H9 (cell line): ENCODE results near the gene ANKFY1. TPM values are rescaled to one million over a fixed set of nuclear protein-coding genes. Genes with fewer than 3 reads are reported as not detected.

Source experiments
- DNase-seq: peaks from one replicate; pipeline ENCODE4 v3.0.0-alpha.2; 2017
- H2AFZ ChIP-seq: one replicate; pipeline ENCODE4 v1.6.1; 2013; ENCODE audit warnings: mild to moderate bottlenecking, low read length, control low read depth, moderate library complexity
- H2AK5ac ChIP-seq: 2 replicates; pipeline ENCODE4 v1.6.1; 2013; ENCODE audit warnings: low read length, control low read depth, mixed read lengths; ENCODE audit not compliant: insufficient read length
- H2BK120ac ChIP-seq: one replicate; pipeline ENCODE4 v1.6.1; 2013; ENCODE audit warnings: low read depth, mild to moderate bottlenecking, low read length, control low read depth, inconsistent platforms; ENCODE audit not compliant: poor library complexity, severe bottlenecking
- H2BK12ac ChIP-seq: 2 replicates; pipeline ENCODE4 v1.6.1; 2013; ENCODE audit warnings: low read length, control low read depth, mixed read lengths, low read depth; ENCODE audit not compliant: insufficient read length
- H2BK15ac ChIP-seq: 2 replicates; pipeline ENCODE4 v1.6.1; 2013; ENCODE audit warnings: low read depth, low read length, control low read depth
- H2BK20ac ChIP-seq: one replicate; pipeline ENCODE4 v1.6.1; 2013; ENCODE audit warnings: low read depth, mild to moderate bottlenecking, low read length, control low read depth, inconsistent platforms; ENCODE audit not compliant: poor library complexity, severe bottlenecking
- H2BK5ac ChIP-seq: 2 replicates; pipeline ENCODE4 v1.6.1; 2013; ENCODE audit warnings: low read length, control low read depth, mixed read lengths; ENCODE audit not compliant: insufficient read length
- H3K14ac ChIP-seq: 2 replicates; pipeline ENCODE4 v1.6.1; 2013; ENCODE audit warnings: low read length, control low read depth; ENCODE audit not compliant: insufficient read depth
- H3K18ac ChIP-seq: 2 replicates; pipeline ENCODE4 v1.6.1; 2013; ENCODE audit warnings: low read depth, mild to moderate bottlenecking, mixed read lengths, low read length, control low read depth; ENCODE audit not compliant: insufficient read length
- H3K23ac ChIP-seq: 2 replicates; pipeline ENCODE4 v1.6.1; 2013; ENCODE audit warnings: low read length, control low read depth, mixed read lengths, low read depth; ENCODE audit not compliant: insufficient read length
- H3K23me2 ChIP-seq: 2 replicates; pipeline ENCODE4 v1.6.1; 2013; ENCODE audit warnings: low read depth, mild to moderate bottlenecking, mixed read lengths, low read length, control low read depth; ENCODE audit not compliant: insufficient read length, poor library complexity, severe bottlenecking
- H3K27ac ChIP-seq: 2 replicates; pipeline ENCODE4 v1.5.1; 2013; ENCODE audit warnings: low read length, control low read depth, mixed read lengths, low read depth; ENCODE audit not compliant: insufficient read length
- H3K27me3 ChIP-seq: 2 replicates; pipeline ENCODE4 v1.6.1; 2013; ENCODE audit warnings: low read length, control low read depth, inconsistent platforms; ENCODE audit not compliant: insufficient read depth
- H3K4ac ChIP-seq: 2 replicates; pipeline ENCODE4 v1.6.1; 2013; ENCODE audit warnings: low read depth, mild to moderate bottlenecking, control low read depth, inconsistent platforms, low read length, moderate library complexity
- H3K4me1 ChIP-seq: 2 replicates; pipeline ENCODE4 v1.6.1; 2013; ENCODE audit warnings: low read length, control low read depth, inconsistent platforms; ENCODE audit not compliant: insufficient read depth
- H3K4me2 ChIP-seq: 2 replicates; pipeline ENCODE4 v1.6.1; 2013; ENCODE audit warnings: low read length, control low read depth, mixed read lengths; ENCODE audit not compliant: insufficient read length, insufficient read depth
- H3K56ac ChIP-seq: 2 replicates; pipeline ENCODE4 v1.6.1; 2013; ENCODE audit warnings: low read depth, mild to moderate bottlenecking, mixed read lengths, low read length, control low read depth; ENCODE audit not compliant: insufficient read length
- H3K79me1 ChIP-seq: 2 replicates; pipeline ENCODE4 v1.6.1; 2013; ENCODE audit warnings: low read depth, mild to moderate bottlenecking, moderate library complexity, low read length, control low read depth, inconsistent platforms; ENCODE audit not compliant: insufficient read depth, poor library complexity, severe bottlenecking
- H3K79me2 ChIP-seq: 2 replicates; pipeline ENCODE4 v1.6.1; 2013; ENCODE audit warnings: low read length, control low read depth, inconsistent platforms; ENCODE audit not compliant: insufficient read depth
- H3K9ac ChIP-seq: 2 replicates; pipeline ENCODE4 v1.6.1; 2013; ENCODE audit warnings: low read length, control low read depth, mixed read lengths; ENCODE audit not compliant: insufficient read length; ENCODE audit errors: extremely low read depth
- H3K9me3 ChIP-seq: one replicate; pipeline ENCODE4 v1.6.1; 2013; ENCODE audit warnings: low read depth, low read length, inconsistent platforms; ENCODE audit not compliant: control insufficient read depth
- H3T11ph ChIP-seq: one replicate; pipeline ENCODE4 v1.6.1; 2013; ENCODE audit warnings: mild to moderate bottlenecking, low read length, control low read depth, inconsistent platforms
- H4K20me1 ChIP-seq: one replicate; pipeline ENCODE4 v1.6.1; 2013; ENCODE audit not compliant: control insufficient read depth, insufficient read length, insufficient read depth
- H4K5ac ChIP-seq: 2 replicates; pipeline ENCODE4 v1.6.1; 2013; ENCODE audit warnings: low read depth, mild to moderate bottlenecking, mixed read lengths, low read length, control low read depth; ENCODE audit not compliant: insufficient read length
- H4K8ac ChIP-seq: replicated peaks from 2 replicates; pipeline ENCODE4 v1.6.1; 2013; ENCODE audit warnings: low read length, control low read depth, mixed read lengths, low read depth; ENCODE audit not compliant: insufficient read length
- H4K91ac ChIP-seq: 2 replicates; pipeline ENCODE4 v1.6.1; 2013; ENCODE audit warnings: low read depth, mild to moderate bottlenecking, moderate library complexity, mixed read lengths, low read length, control low read depth; ENCODE audit not compliant: insufficient read length
- H3K27ac Mint-ChIP-seq, 3 experiments: 2 replicates in 2 of 3; 3 replicates in 1 of 3; pipeline ENCODE4 v1.8.0; 2020 to 2021; ENCODE audit warnings: mixed read lengths in 3 of 3, mild to moderate bottlenecking in 1 of 3, moderate library complexity in 1 of 3
- H3K27me3 Mint-ChIP-seq: 2 replicates; pipeline ENCODE4 v1.8.0; 2021; ENCODE audit warnings: low read depth, mild to moderate bottlenecking, moderate library complexity, mixed read lengths
- H3K36me3 Mint-ChIP-seq, 3 experiments: 2 replicates in 2 of 3; 3 replicates in 1 of 3; pipeline ENCODE4 v1.8.0; 2020 to 2021; ENCODE audit warnings: low read depth in 3 of 3, mixed read lengths in 3 of 3; ENCODE audit not compliant: insufficient read depth in 1 of 3
- H3K4me1 Mint-ChIP-seq, 2 experiments: 2 replicates each; pipeline ENCODE4 v1.8.0; 2020; ENCODE audit warnings: mixed read lengths in 2 of 2
- H3K4me3 Mint-ChIP-seq, 2 experiments: 2 replicates in 1 of 2; 3 replicates in 1 of 2; pipeline ENCODE4 v1.8.0; 2020 to 2021; ENCODE audit warnings: mild to moderate bottlenecking in 2 of 2, mixed read lengths in 2 of 2, moderate library complexity in 1 of 2
- H3K9me3 Mint-ChIP-seq, 2 experiments: 2 replicates in 1 of 2; 3 replicates in 1 of 2; pipeline ENCODE4 v1.8.0; 2020; ENCODE audit warnings: mild to moderate bottlenecking in 2 of 2, mixed read lengths in 2 of 2, moderate library complexity in 1 of 2
- CTCF ChIP-seq: fragments of 200-600 bp; sonication (generic); conservative IDR thresholded peaks from 3 replicates; pipeline ENCODE4 v1.8.0; 2021; ENCODE audit warnings: antibody characterized with exemption, mild to moderate bottlenecking
- WGBS: extraction: QIAGEN DNeasy Blood & Tissue Kit; methylation state at CpG from one replicate; pipeline ENCODE4 v1.1.7; 2013; ENCODE audit warnings: missing lambda C conversion rate, low lambda C conversion rate, mixed read lengths; ENCODE audit not compliant: insufficient read length; ENCODE audit errors: extremely low coverage; 5-methylcytosine and 5-hydroxymethylcytosine counted together
- total RNA-seq: library from RNA; stranded (reverse); gene quantifications from 2 replicates; pipeline ENCODE4 v1.2.1, GENCODE V29; 2021

The ANKFY1 gene
- total RNA-seq, 1 experiment from 2014 or later = 51.9 TPM

- Histone ChIP-seq H2BK5ac (no peak overlapping the region), H2AK5ac (no peak overlapping the region), H3K4ac (no peak overlapping the region), H3T11ph (no peak overlapping the region), H2BK20ac (no peak overlapping the region), H4K91ac (no peak overlapping the region), H2BK15ac (no peak overlapping the region), H4K20me1 (no peaks in the 10 kb centered on the region), H3K79me1 (no peaks in the 10 kb centered on the region), H4K5ac (no peak overlapping the region), H3K4me2 (no peak overlapping the region), H2BK12ac (no peak overlapping the region), H3K9me3 (no peaks in the 10 kb centered on the region), H3K4me1 (no peaks in the 10 kb centered on the region), H3K9ac (no peak overlapping the region), H3K27ac (no peak overlapping the region), H2BK120ac (no peak overlapping the region), H2AFZ (no peak overlapping the region), H3K27me3 (no peaks in the 10 kb centered on the region), H4K8ac (no peak overlapping the region), H3K56ac (no peak overlapping the region), H3K23ac (no peak overlapping the region), H3K79me2 (no peaks in the 10 kb centered on the region), H3K14ac (no peak overlapping the region), H3K23me2 (no peaks in the 10 kb centered on the region), H3K18ac (no peak overlapping the region)
- no peak overlapping the region for H3K4me3 Mint-ChIP-seq
- peaks cover 6 to 36% (median 34%) of the 10 kb centered on the region in 3 experiments; a peak in 5 of 7 replicates for H3K36me3 Mint-ChIP-seq
- peaks cover 18 to 26% of the 10 kb centered on the region in 2 experiments for H3K4me1 Mint-ChIP-seq
- TF ChIP-seq CTCF = no peak
- peaks cover 2% of the 10 kb centered on the region; the same call in 1 of the 2 replicates for H3K27me3 Mint-ChIP-seq
- H3K9me3 Mint-ChIP-seq = no peaks in the 10 kb centered on the region
- no CpG with 5 or more reads among the region's 14 CpGs for WGBS
- no peak for DNase-seq
- peak overlapping the region; percentile 4 to 76 (median 17); a peak in 5 of 7 replicates for H3K27ac Mint-ChIP-seq
Observed at GRCh38 chr17:4162775-4163466, 100.9 kb downstream of the ANKFY1 start.
